Gastrocnemius medialis (tissue), 4 donors: ENCODE results near the gene ANKS6. TPM values are rescaled to one million over a fixed set of nuclear protein-coding genes. Genes with fewer than 3 reads are reported as not detected.

ENCODE experiments used
- ATAC-seq, 2 donors: fragments of 150-250 bp; one replicate each; pipeline ENCODE4 v1.9.1; 2016
- DNase-seq, 2 donors: peaks; one replicate each; pipeline ENCODE4 v3.0.0-alpha.2; 2019
- H3K27ac ChIP-seq, 4 donors: fragments of 200-600 bp; sonication (generic); 1 replicate in 1 of 4; 2 replicates in 3 of 4; pipeline ENCODE4 v1.5.1; 2016 to 2018; ENCODE audit warnings: mild to moderate bottlenecking in 2 of 4, moderate library complexity in 1 of 4
- H3K27me3 ChIP-seq, 3 donors: fragments of 200-600 bp; sonication (generic) in 2 of 3; 1 replicate in 1 of 3; 2 replicates in 2 of 3; pipeline versions ENCODE4 v1.5.1 to v1.6.0; 2016 to 2019; ENCODE audit warnings: mild to moderate bottlenecking in 1 of 3, moderate library complexity in 1 of 3
- H3K36me3 ChIP-seq, 2 donors: fragments of 200-600 bp; sonication (generic) in 1 of 2; one replicate each; pipeline ENCODE4 v1.5.1; 2017 to 2018
- H3K4me1 ChIP-seq, 2 donors: fragments of 200-600 bp; sonication (generic) in 1 of 2; one replicate each; pipeline ENCODE4 v1.5.1; 2016 to 2017; ENCODE audit warnings: mild to moderate bottlenecking in 2 of 2
- H3K4me3 ChIP-seq, 4 donors: fragments of 200-600 bp; sonication (generic) in 3 of 4; 1 replicate in 1 of 4; 2 replicates in 3 of 4; pipeline ENCODE4 v1.5.1; 2016 to 2019; ENCODE audit warnings: mild to moderate bottlenecking in 2 of 4
- H3K9me3 ChIP-seq, 3 donors: fragments of 200-600 bp; sonication (generic) in 2 of 3; 1 replicate in 1 of 3; 2 replicates in 2 of 3; pipeline ENCODE4 v1.5.1; 2016 to 2019
- POLR2A ChIP-seq, 2 donors: fragments of 450-650 bp; IDR thresholded peaks; one replicate each; pipeline ENCODE4 v1.6.1; 2017; ENCODE audit warnings: antibody characterized with exemption in 2 of 2, mild to moderate bottlenecking in 2 of 2, moderate library complexity in 2 of 2
- in situ Hi-C, 4 donors: fragments of 200-750 bp; cut with MboI; loops; one replicate each; pipeline versions ENCODE4 v1.15.0 to v1.8.0; 2017; ENCODE audit warnings: low sequenced_read_pairs in 4 of 4
- intact Hi-C: fragments of 100-400 bp; cut with DNase I; formaldehyde crosslinking; loops from one replicate; pipeline ENCODE4 v1.15.1; 2023; ENCODE audit warnings: low total_unique reads
- total RNA-seq, 4 donors: library from RNA; depleted of rRNA; stranded (reverse); fragments of >200 nt; gene quantifications; one replicate each; pipeline versions ENCODE4 v1.1.0 to v1.2.3, GENCODE V29; 2016
- TF ChIP-seq, protein P1 (sequence below), 5 experiments: fragments of 450-650 bp in 3 of 5; fragments of 200-600 bp in 2 of 5; sonication (generic) in 2 of 5; IDR thresholded peaks in 4 of 5; conservative IDR thresholded peaks in 1 of 5; 1 replicate in 4 of 5; 2 replicates in 1 of 5; pipeline ENCODE4 v1.5.1; 2016 to 2019; ENCODE audit warnings: antibody characterized with exemption in 5 of 5, mild to moderate bottlenecking in 3 of 5, moderate library complexity in 3 of 5

The ANKS6 gene
- total RNA-seq, 4 donors from 2014 or later: 3.9 to 7.0 (median 4.4) TPM

DNA sequence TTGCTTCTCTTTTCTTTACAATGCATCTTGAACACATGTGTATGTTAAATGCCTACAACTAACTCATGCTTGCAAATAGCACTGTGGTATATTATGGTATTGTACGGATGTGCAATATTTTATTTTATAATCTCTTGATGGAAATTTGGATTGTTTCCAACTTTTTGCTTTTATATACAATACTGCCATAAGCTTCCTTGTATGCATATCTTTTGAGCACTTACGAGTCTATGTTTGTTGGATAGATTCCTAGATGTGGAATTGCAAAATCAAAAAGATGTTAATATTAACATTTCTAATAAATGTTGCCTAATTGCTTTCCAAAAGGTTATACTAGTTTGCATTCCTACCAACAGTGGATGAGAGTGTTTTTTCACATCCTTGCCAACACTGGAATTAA lies 7.7 kb upstream of the ANKS6 start:
- no peaks in the 10 kb centered on the region for H3K36me3 ChIP-seq
- no peak overlapping the region for H3K27ac ChIP-seq
- no peak for DNase-seq
- H3K9me3 ChIP-seq: no peaks in the 10 kb centered on the region
- TF ChIP-seq, protein P1, sequence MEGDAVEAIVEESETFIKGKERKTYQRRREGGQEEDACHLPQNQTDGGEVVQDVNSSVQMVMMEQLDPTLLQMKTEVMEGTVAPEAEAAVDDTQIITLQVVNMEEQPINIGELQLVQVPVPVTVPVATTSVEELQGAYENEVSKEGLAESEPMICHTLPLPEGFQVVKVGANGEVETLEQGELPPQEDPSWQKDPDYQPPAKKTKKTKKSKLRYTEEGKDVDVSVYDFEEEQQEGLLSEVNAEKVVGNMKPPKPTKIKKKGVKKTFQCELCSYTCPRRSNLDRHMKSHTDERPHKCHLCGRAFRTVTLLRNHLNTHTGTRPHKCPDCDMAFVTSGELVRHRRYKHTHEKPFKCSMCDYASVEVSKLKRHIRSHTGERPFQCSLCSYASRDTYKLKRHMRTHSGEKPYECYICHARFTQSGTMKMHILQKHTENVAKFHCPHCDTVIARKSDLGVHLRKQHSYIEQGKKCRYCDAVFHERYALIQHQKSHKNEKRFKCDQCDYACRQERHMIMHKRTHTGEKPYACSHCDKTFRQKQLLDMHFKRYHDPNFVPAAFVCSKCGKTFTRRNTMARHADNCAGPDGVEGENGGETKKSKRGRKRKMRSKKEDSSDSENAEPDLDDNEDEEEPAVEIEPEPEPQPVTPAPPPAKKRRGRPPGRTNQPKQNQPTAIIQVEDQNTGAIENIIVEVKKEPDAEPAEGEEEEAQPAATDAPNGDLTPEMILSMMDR (IDR thresholded peaks at IDR 0.05 in 4 of 5, conservative IDR thresholded peaks at IDR 0.05 in 1 of 5): no peak
- TF ChIP-seq POLR2A (IDR thresholded peaks at IDR 0.05): no peak
- no peak overlapping the region for H3K4me3 ChIP-seq
- H3K27me3 ChIP-seq: peaks cover 7 to 9% (median 9%) of the 10 kb centered on the region in 3 donors
- in situ Hi-C loops (no loop called here), intact Hi-C loops (no loop called here)
- no peak for ATAC-seq
- peaks cover 6 to 7% of the 10 kb centered on the region in 2 donors for H3K4me1 ChIP-seq

DNA sequence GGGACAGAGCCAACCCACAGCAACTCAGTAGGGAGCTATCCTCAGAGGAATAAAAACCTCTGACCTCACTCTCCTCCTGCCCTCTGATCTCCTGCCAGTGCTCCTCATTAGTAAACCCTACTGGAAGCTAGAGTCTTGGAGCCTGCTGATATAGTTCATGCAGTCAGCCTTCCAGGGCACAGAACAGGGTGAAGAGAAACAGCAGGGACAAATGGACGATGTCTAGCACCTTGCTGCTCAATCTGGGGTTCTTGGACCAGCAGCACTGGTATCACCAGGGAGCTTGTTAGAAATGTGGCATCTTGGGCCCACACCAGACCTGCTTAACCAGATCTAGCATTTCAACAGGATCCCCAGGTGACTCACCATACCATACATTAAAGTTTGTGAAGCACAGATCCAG lies 5.6 kb upstream of the ANKS6 start:
- no peak for ATAC-seq

DNA sequence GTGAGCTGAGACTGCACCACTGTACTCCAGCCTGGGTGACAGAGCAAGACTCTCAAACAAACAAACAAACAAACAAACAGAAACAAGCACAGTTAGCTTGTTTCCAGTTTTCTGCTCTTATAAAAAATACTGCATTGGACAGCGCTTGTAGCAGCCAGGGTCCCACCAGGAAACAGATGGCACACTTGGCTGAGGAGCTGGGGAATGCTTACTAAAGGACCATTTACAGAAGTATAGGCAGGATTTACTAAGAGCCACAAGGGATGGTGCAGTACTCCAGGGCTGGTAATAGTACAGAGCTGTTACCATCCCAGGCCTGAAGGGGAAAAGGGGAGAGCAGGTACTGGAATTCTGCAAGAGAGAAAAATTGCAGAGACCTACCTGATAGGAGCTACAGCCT lies 5.2 kb upstream of the ANKS6 start:
- Histone ChIP-seq H3K9me3 (no peaks in the 10 kb centered on the region), H3K4me3 (no peak overlapping the region), H3K36me3 (no peaks in the 10 kb centered on the region), H3K4me1 (peaks cover 0 to 4% of the 10 kb centered on the region in 2 donors), H3K27me3 (no peaks in the 10 kb centered on the region), H3K27ac (no peak overlapping the region)
- TF ChIP-seq POLR2A (IDR thresholded peaks at IDR 0.05): no peak
- TF ChIP-seq, protein P1 (IDR thresholded peaks at IDR 0.05 in 4 of 5, conservative IDR thresholded peaks at IDR 0.05 in 1 of 5): no peak
- no peak for ATAC-seq
- intact Hi-C loops: no loop called here
- in situ Hi-C loops: no loop called here
- DNase-seq: no peak

More for the DNA sequence above, 5.6 kb upstream of the ANKS6 start:
- in situ Hi-C loops (no loop called here), intact Hi-C loops (no loop called here)
- TF ChIP-seq, protein P1 (IDR thresholded peaks at IDR 0.05 in 4 of 5, conservative IDR thresholded peaks at IDR 0.05 in 1 of 5): no peak
- TF ChIP-seq POLR2A (IDR thresholded peaks at IDR 0.05): no peak
- no peaks in the 10 kb centered on the region for H3K9me3 ChIP-seq
- H3K27me3 ChIP-seq: no peaks in the 10 kb centered on the region
- no peak overlapping the region for H3K4me3 ChIP-seq
- DNase-seq: no peak
- peaks cover 0 to under 1% of the 10 kb centered on the region in 2 donors for H3K4me1 ChIP-seq
- H3K36me3 ChIP-seq: no peaks in the 10 kb centered on the region
- no peak overlapping the region for H3K27ac ChIP-seq

DNA sequence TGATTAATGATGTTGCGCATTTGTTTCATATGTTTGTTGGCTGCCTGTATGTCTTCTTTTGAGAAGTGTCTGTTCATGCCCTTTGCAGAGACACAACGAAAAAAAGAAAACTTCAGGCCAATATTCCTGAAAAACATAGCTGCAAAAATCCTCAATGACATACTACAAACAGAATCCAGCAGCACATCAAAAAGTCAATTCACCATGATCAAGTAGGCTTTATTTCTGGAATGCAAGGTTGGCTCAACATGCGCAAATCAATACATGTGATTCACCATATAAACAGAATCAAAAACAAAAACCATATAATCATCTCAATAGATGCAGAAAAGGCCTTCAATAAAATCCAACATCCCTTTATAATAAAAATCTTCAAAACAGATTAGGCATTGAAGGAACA lies 1.9 kb upstream of the ANKS6 start:
- no peak for DNase-seq
- Histone ChIP-seq H3K27me3 (no peaks in the 10 kb centered on the region), H3K27ac (no peak overlapping the region), H3K9me3 (no peaks in the 10 kb centered on the region), H3K4me3 (no peak overlapping the region), H3K4me1 (peaks cover 8 to 11% of the 10 kb centered on the region in 2 donors), H3K36me3 (no peaks in the 10 kb centered on the region)
- TF ChIP-seq, protein P1 (IDR thresholded peaks at IDR 0.05 in 4 of 5, conservative IDR thresholded peaks at IDR 0.05 in 1 of 5): no peak
- no peak for TF ChIP-seq POLR2A (IDR thresholded peaks at IDR 0.05)
- in situ Hi-C loops (loop anchor here in 1 of 4 donors (25.0 kb wide), 2 partner anchors 736 to 886 kb away; partner anchors contain the start of genes NANS and TRMO), intact Hi-C loops (loop anchor here (10.0 kb wide), 3 partner anchors 307 to 1163 kb away; partner anchors contain the start of genes ANP32B, NCBP1, TGFBR1 and TSTD2)
- no peak for ATAC-seq

DNA sequence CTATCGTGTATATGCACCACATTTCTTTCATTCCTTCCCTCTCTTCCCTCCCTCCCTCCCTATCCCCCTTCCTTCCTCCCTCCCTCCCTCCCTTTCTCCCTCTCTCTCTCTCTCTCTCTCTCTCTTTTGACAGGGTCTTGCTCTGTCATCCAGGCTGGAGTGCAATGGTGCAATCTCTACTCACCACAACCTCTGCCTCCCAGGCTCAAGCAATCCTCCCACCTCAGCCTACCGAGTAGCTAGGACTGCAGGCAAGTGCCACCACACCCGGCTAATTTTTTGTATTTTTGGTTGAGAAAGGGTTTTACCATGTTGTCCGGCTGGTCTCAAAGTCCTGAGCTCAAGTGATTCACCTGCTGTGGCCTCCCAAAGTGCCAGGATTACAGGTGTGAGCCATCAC lies 1.1 kb upstream of the ANKS6 start:
- H3K4me3 ChIP-seq: no peak overlapping the region

More for the DNA sequence above, 1.1 kb upstream of the ANKS6 start:
- H3K36me3 ChIP-seq: no peaks in the 10 kb centered on the region
- in situ Hi-C loops (loop anchor here in 1 of 4 donors (25.0 kb wide), 2 partner anchors 735 to 885 kb away; partner anchors contain the start of genes NANS and TRMO), intact Hi-C loops (loop anchor here (10.0 kb wide), 3 partner anchors 307 to 1163 kb away; partner anchors contain the start of genes ANP32B, NCBP1, TGFBR1 and TSTD2)
- H3K4me1 ChIP-seq: peaks cover 8 to 11% of the 10 kb centered on the region in 2 donors
- no peak for DNase-seq
- H3K9me3 ChIP-seq: no peaks in the 10 kb centered on the region
- TF ChIP-seq, protein P1 (IDR thresholded peaks at IDR 0.05 in 4 of 5, conservative IDR thresholded peaks at IDR 0.05 in 1 of 5): no peak
- TF ChIP-seq POLR2A (IDR thresholded peaks at IDR 0.05): no peak
- no peak for ATAC-seq
- H3K27ac ChIP-seq: no peak overlapping the region
- no peaks in the 10 kb centered on the region for H3K27me3 ChIP-seq
